Measurements from ENCODE around the gene CD320.

- no peak for TF ChIP-seq RXRA (IDR thresholded peaks at IDR 0.05; ENCODE audit: insufficient read depth, low read depth, low read length)
- no peak for TF ChIP-seq BCL11A (IDR thresholded peaks at IDR 0.05; ENCODE audit: low read depth in 2 of 2, low read length in 2 of 2)
- TF ChIP-seq, protein P1, sequence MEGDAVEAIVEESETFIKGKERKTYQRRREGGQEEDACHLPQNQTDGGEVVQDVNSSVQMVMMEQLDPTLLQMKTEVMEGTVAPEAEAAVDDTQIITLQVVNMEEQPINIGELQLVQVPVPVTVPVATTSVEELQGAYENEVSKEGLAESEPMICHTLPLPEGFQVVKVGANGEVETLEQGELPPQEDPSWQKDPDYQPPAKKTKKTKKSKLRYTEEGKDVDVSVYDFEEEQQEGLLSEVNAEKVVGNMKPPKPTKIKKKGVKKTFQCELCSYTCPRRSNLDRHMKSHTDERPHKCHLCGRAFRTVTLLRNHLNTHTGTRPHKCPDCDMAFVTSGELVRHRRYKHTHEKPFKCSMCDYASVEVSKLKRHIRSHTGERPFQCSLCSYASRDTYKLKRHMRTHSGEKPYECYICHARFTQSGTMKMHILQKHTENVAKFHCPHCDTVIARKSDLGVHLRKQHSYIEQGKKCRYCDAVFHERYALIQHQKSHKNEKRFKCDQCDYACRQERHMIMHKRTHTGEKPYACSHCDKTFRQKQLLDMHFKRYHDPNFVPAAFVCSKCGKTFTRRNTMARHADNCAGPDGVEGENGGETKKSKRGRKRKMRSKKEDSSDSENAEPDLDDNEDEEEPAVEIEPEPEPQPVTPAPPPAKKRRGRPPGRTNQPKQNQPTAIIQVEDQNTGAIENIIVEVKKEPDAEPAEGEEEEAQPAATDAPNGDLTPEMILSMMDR (IDR thresholded peaks at IDR 0.05; ENCODE audit: control extremely low read depth in 1 of 3, insufficient read depth in 1 of 3, low read depth in 1 of 3, low read length in 3 of 3): no peak
- TF ChIP-seq CBX5 (IDR thresholded peaks at IDR 0.05; ENCODE audit: low read depth, low read length): no peak
- no peak for TF ChIP-seq POLR2AphosphoS5 (IDR thresholded peaks at IDR 0.05; ENCODE audit: low read depth, low read length)
- TF ChIP-seq, protein P2, sequence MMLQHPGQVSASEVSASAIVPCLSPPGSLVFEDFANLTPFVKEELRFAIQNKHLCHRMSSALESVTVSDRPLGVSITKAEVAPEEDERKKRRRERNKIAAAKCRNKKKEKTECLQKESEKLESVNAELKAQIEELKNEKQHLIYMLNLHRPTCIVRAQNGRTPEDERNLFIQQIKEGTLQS (IDR thresholded peaks at IDR 0.05; ENCODE audit: insufficient read depth, low read depth, low read length): no peak
- no peak for TF ChIP-seq TCF12 (IDR thresholded peaks at IDR 0.05; ENCODE audit: low read depth, low read length)
- TF ChIP-seq HDAC2 (IDR thresholded peaks at IDR 0.05; ENCODE audit: borderline replicate concordance in 1 of 2, low read depth in 2 of 2, low read length in 2 of 2): no peak
- TF ChIP-seq YY1 (IDR thresholded peaks at IDR 0.05; ENCODE audit: low read depth, low read length): no peak
- TF ChIP-seq MAFK (IDR thresholded peaks at IDR 0.05; ENCODE audit: low read depth, low read length): no peak
Measured at GRCh38 chr19:8332976-8333766, 25.0 kb upstream of the CD320 start.

Measured in H1 (cell line).